K562 (cell line): ENCODE measurements around the gene SLC15A5. TPM values are rescaled to one million over a fixed set of nuclear protein-coding genes. Genes with fewer than 3 reads are reported as not detected.

ENCODE experiments used
- ATAC-seq: fragments of 200-7000 bp; cut with Tn5 transposase; 3 replicates; pipeline ENCODE4 v1.9.1; 2020; ENCODE audit warnings: moderate library complexity
- BruUV-seq: library from RNA; stranded (reverse); fragments of 400-500 nt; replicated peaks from 2 replicates; lab custom pipeline; 2021; lab: Mats Ljungman, UMichigan
- CTCF ChIA-PET: fragments of 300-600 bp; formaldehyde crosslinking; extraction: SDS; loops from one replicate; lab custom pipeline; 2021; ENCODE audit warnings: low intra/inter-chr PET ratio; lab: Yijun Ruan, JAX
- POLR2A ChIA-PET: fragments of 300-600, 350-650 bp; sonication (Branson Sonifier 250); formaldehyde crosslinking; extraction: SDS; loops from one replicate; lab custom pipeline; 2021; ENCODE audit warnings: antibody characterized with exemption, inconsistent platforms; lab: Yijun Ruan, JAX
- DNase-seq, 4 experiments: peaks; one replicate each; pipeline versions ENCODE4 v3.0.0 to v3.0.0-alpha.2; 2011 to 2018; ENCODE audit warnings: low spot score in 3 of 4, mixed read lengths in 3 of 4; ENCODE audit errors: extremely low read depth in 1 of 4
- FAIRE-seq: peaks from 2 replicates; lab custom pipeline; 2011; peaks lifted over from hg19 to GRCh38; lab: Jason Lieb, UNC
- H2AFZ ChIP-seq: 2 replicates; pipeline ENCODE4 v1.6.0; 2011; ENCODE audit warnings: low read depth, low read length, control low read depth, inconsistent platforms
- H3K27ac ChIP-seq: fragments of 200-600 bp; 3 replicates; pipeline ENCODE4 v1.8.0; 2011; ENCODE audit warnings: low read depth, mild to moderate bottlenecking, control low read depth, inconsistent platforms, low read length, moderate library complexity, mixed read lengths; ENCODE audit errors: extremely low read depth
- H3K27me3 ChIP-seq, 2 experiments: fragments of 300-600 bp in 1 of 2; 2 replicates in 1 of 2; 3 replicates in 1 of 2; pipeline versions ENCODE4 v1.6.0 to v1.8.0; 2011; ENCODE audit warnings: inconsistent platforms in 2 of 2, low read length in 2 of 2, mild to moderate bottlenecking in 1 of 2, mixed read lengths in 1 of 2, moderate library complexity in 1 of 2; ENCODE audit not compliant: control insufficient read depth in 2 of 2, insufficient read depth in 2 of 2
- H3K36me3 ChIP-seq: fragments of 300-600 bp; 3 replicates; pipeline ENCODE4 v1.8.0; 2011; ENCODE audit warnings: mild to moderate bottlenecking, low read length, inconsistent platforms; ENCODE audit not compliant: control insufficient read depth, insufficient read depth
- H3K4me1 ChIP-seq, 2 experiments: fragments of 200-600 bp in 1 of 2; replicated peaks in 1 of 2; 2 replicates in 1 of 2; 3 replicates in 1 of 2; pipeline versions ENCODE4 v1.5.1 to v1.8.0; 2011; ENCODE audit warnings: inconsistent platforms in 2 of 2, low read length in 2 of 2, mild to moderate bottlenecking in 1 of 2, mixed read lengths in 1 of 2, moderate library complexity in 1 of 2; ENCODE audit not compliant: control insufficient read depth in 2 of 2, insufficient read depth in 2 of 2
- H3K4me2 ChIP-seq: 2 replicates; pipeline ENCODE4 v1.6.1; 2011; ENCODE audit warnings: low read length, control low read depth, inconsistent platforms, mixed read lengths; ENCODE audit not compliant: insufficient read depth
- H3K4me3 ChIP-seq: fragments of 200-600 bp; sonication (generic), shearing (Covaris generic); 2 replicates; pipeline ENCODE4 v1.5.1; 2016; ENCODE audit warnings: control low read depth, inconsistent platforms
- H3K79me2 ChIP-seq: fragments of 200-600 bp; 3 replicates; pipeline ENCODE4 v1.8.0; 2011; ENCODE audit warnings: low read length, inconsistent platforms; ENCODE audit not compliant: control insufficient read depth, insufficient read depth
- H3K9ac ChIP-seq, 2 experiments: 2 replicates each; pipeline versions ENCODE4 v1.6.0 to v1.6.1; 2011; ENCODE audit warnings: low read depth in 2 of 2, low read length in 2 of 2, control low read depth in 1 of 2, inconsistent platforms in 1 of 2, mild to moderate bottlenecking in 1 of 2, mixed read lengths in 1 of 2; ENCODE audit not compliant: insufficient read depth in 1 of 2
- H3K9me1 ChIP-seq: one replicate; pipeline ENCODE4 v1.6.0; 2011; ENCODE audit warnings: inconsistent platforms, mild to moderate bottlenecking, low read length, moderate library complexity; ENCODE audit not compliant: control insufficient read depth, insufficient read depth
- H3K9me3 ChIP-seq: replicated peaks from 2 replicates; pipeline ENCODE4 v1.5.1; 2011; ENCODE audit warnings: low read depth, low read length, inconsistent platforms; ENCODE audit not compliant: control insufficient read depth, insufficient read depth
- H4K20me1 ChIP-seq: replicated peaks from 2 replicates; pipeline ENCODE4 v1.6.1; 2011; ENCODE audit warnings: low read length, inconsistent platforms, mixed read lengths; ENCODE audit not compliant: control insufficient read depth, insufficient read depth
- BCOR ChIP-seq: fragments of 450-650 bp; IDR thresholded peaks from 2 replicates; pipeline ENCODE4 v1.6.1; 2016
- CEBPB ChIP-seq: fragments of 450-650 bp; IDR thresholded peaks from 2 replicates; pipeline ENCODE4 v1.6.1; 2016; ENCODE audit warnings: missing genetic modification characterization, missing compliant biosample characterization
- FOXK1 ChIP-seq: sonication (generic); formaldehyde crosslinking; IDR thresholded peaks from 2 replicates; pipeline ENCODE4 v1.8.0; 2022; ENCODE audit warnings: missing genetic modification reagents, mild to moderate bottlenecking, borderline replicate concordance
- KLF13 ChIP-seq: fragments of 450-650 bp; IDR thresholded peaks from 2 replicates; pipeline ENCODE4 v1.6.1; 2016; ENCODE audit warnings: missing genetic modification characterization, low read depth, mild to moderate bottlenecking, missing compliant biosample characterization, moderate library complexity, borderline replicate concordance
- NCOR1 ChIP-seq: fragments of 450-650 bp; IDR thresholded peaks from 2 replicates; pipeline ENCODE4 v1.6.1; 2016; ENCODE audit warnings: mild to moderate bottlenecking, moderate library complexity
- SMARCC2 ChIP-seq: fragments of 450-650 bp; IDR thresholded peaks from 2 replicates; pipeline ENCODE4 v1.6.1; 2017; ENCODE audit warnings: antibody characterized with exemption, moderate library complexity, mild to moderate bottlenecking, low read depth
- ZNF140 ChIP-seq: fragments of 250-450 bp; sonication (Bioruptor Pico); IDR thresholded peaks from 2 replicates; pipeline ENCODE4 v1.8.0; 2021; ENCODE audit warnings: moderate library complexity, mild to moderate bottlenecking, inconsistent platforms
- ZNF311 ChIP-seq: fragments of 250-450 bp; sonication (Bioruptor Pico); IDR thresholded peaks from 2 replicates; pipeline ENCODE4 v1.4.0; 2020; ENCODE audit warnings: mild to moderate bottlenecking, moderate library complexity
- WGBS: fragments of 100-300 bp; shearing (Covaris generic); methylation state at CpG from one replicate; pipeline ENCODE4 v1.1.6; 2016; ENCODE audit warnings: low coverage, mixed read lengths; ENCODE audit not compliant: insufficient coverage; ENCODE audit errors: missing lambda C conversion rate; 5-methylcytosine and 5-hydroxymethylcytosine counted together
- in situ Hi-C: fragments of 300-500 bp; cut with MboI; formaldehyde crosslinking; loops from 4 replicates; pipeline ENCODE4 v1.15.0; 2018; ENCODE audit warnings: inconsistent platforms, mixed read lengths
- intact Hi-C: fragments of 100-400 bp; cut with micrococcal nuclease; formaldehyde crosslinking; loops from 2 replicates; pipeline ENCODE4 v1.14.2; 2022
- polyA plus RNA-seq, 8 experiments: library from polyadenylated mRNA; depleted of rRNA in 4 of 8; stranded (reverse) in 5 of 8; unstranded in 3 of 8; fragments of >200 nt; fragmentation: Nextera tagmentation in 2 of 8; fragmentation: Illumina TruSeq in 1 of 8; extraction: Ambion mirVana in 2 of 8; extraction: Trizol in 1 of 8; gene quantifications; 2 replicates each; pipeline versions ENCODE4 v1.2.1 to v1.2.3, GENCODE V29; 2011 to 2014; ENCODE audit warnings: inconsistent platforms in 1 of 8, missing spikeins in 1 of 8
- total RNA-seq, 7 experiments: library from RNA; depleted of rRNA in 6 of 7; stranded (reverse); fragments of >200 nt in 6 of 7; fragmentation: Illumina TruSeq in 2 of 7; extraction: Trizol in 2 of 7; gene quantifications; 2 replicates each; pipeline versions ENCODE4 v1.2.1 to v1.2.3, GENCODE V29; 2011 to 2021; ENCODE audit warnings: low replicate concordance in 1 of 7
- TF ChIP-seq, protein P1 (sequence below): fragments of 250-450 bp; sonication (Bioruptor Pico); IDR thresholded peaks from 2 replicates; pipeline ENCODE4 v1.4.0; 2020; ENCODE audit warnings: mild to moderate bottlenecking, moderate library complexity, borderline replicate concordance
- TF ChIP-seq, protein P2 (sequence below), 2 experiments: fragments of 200-800 bp in 1 of 2; sonication (Bioruptor generic) in 1 of 2; sonication (generic) in 1 of 2; formaldehyde crosslinking in 1 of 2; IDR thresholded peaks in 1 of 2; conservative IDR thresholded peaks in 1 of 2; 2 replicates each; pipeline versions ENCODE4 v1.5.0 to v1.6.1; 2016 to 2020; ENCODE audit warnings: missing compliant biosample characterization in 1 of 2, missing genetic modification characterization in 1 of 2, missing genetic modification reagents in 1 of 2
- TF ChIP-seq, protein P3 (sequence below): sonication (generic); formaldehyde crosslinking; IDR thresholded peaks from 2 replicates; pipeline ENCODE4 v1.9.0; 2022; ENCODE audit warnings: mild to moderate bottlenecking, missing genetic modification reagents

Gene SLC15A5
- total and polyA plus RNA-seq, 9 of the 15 experiments (the other 6 are each of a cell fraction or from before 2014, with no cell fraction given), result not detected

DNA sequence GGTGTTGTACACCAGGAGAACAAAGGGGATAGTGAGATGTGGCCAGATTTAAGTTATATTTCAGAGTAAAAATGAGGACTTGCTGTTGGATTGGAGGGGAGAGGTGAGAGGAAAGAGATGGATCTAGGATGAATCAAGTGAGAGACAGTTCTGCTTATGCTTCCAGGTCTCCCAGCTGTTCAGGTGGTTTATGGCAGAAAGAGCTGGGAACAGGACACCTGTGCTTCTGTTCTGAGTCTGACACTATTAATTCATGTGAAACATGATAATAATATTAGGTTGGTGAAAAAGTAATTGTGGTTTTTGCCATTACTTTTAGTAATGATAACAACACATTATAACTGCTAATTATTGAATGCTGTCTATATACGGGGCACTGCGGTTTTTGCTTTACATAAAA lies 55.7 kb downstream of the SLC15A5 start:
- POLR2A ChIA-PET, result no interaction called here
- TF ChIP-seq KLF13 (tag), result no peak
- TF ChIP-seq, protein P1, sequence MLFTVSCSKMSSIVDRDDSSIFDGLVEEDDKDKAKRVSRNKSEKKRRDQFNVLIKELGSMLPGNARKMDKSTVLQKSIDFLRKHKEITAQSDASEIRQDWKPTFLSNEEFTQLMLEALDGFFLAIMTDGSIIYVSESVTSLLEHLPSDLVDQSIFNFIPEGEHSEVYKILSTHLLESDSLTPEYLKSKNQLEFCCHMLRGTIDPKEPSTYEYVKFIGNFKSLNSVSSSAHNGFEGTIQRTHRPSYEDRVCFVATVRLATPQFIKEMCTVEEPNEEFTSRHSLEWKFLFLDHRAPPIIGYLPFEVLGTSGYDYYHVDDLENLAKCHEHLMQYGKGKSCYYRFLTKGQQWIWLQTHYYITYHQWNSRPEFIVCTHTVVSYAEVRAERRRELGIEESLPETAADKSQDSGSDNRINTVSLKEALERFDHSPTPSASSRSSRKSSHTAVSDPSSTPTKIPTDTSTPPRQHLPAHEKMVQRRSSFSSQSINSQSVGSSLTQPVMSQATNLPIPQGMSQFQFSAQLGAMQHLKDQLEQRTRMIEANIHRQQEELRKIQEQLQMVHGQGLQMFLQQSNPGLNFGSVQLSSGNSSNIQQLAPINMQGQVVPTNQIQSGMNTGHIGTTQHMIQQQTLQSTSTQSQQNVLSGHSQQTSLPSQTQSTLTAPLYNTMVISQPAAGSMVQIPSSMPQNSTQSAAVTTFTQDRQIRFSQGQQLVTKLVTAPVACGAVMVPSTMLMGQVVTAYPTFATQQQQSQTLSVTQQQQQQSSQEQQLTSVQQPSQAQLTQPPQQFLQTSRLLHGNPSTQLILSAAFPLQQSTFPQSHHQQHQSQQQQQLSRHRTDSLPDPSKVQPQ, result no peak
- TF ChIP-seq BCOR, result no peak
- no peak for TF ChIP-seq CEBPB
- no peak for TF ChIP-seq NCOR1
- TF ChIP-seq, protein P2, sequence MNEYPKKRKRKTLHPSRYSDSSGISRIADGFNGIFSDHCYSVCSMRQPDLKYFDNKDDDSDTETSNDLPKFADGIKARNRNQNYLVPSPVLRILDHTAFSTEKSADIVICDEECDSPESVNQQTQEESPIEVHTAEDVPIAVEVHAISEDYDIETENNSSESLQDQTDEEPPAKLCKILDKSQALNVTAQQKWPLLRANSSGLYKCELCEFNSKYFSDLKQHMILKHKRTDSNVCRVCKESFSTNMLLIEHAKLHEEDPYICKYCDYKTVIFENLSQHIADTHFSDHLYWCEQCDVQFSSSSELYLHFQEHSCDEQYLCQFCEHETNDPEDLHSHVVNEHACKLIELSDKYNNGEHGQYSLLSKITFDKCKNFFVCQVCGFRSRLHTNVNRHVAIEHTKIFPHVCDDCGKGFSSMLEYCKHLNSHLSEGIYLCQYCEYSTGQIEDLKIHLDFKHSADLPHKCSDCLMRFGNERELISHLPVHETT (CRISPR knock-in tag; conservative IDR thresholded peaks at IDR 0.05 in 1 of 2, IDR thresholded peaks at IDR 0.05 in 1 of 2), result no peak
- TF ChIP-seq, protein P3, sequence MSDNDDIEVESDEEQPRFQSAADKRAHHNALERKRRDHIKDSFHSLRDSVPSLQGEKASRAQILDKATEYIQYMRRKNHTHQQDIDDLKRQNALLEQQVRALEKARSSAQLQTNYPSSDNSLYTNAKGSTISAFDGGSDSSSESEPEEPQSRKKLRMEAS (CRISPR knock-in tag), result no peak
- no peak for TF ChIP-seq FOXK1 (CRISPR knock-in tag)
- TF ChIP-seq ZNF311, result no peak
- no peak for TF ChIP-seq SMARCC2
- no peak for TF ChIP-seq ZNF140 (CRISPR knock-in tag)
- DNase-seq (no peak), FAIRE-seq (no peak), ATAC-seq (no peak)
- Histone ChIP-seq H3K4me2 (no peak overlapping the region), H3K36me3 (no peaks in the 10 kb centered on the region), H3K4me1 (no peaks in the 10 kb centered on the region), H3K27ac (no peak overlapping the region), H3K4me3 (no peak overlapping the region), H3K9me3 (no peaks in the 10 kb centered on the region), H3K27me3 (no peaks in the 10 kb centered on the region), H2AFZ (no peak overlapping the region), H4K20me1 (no peaks in the 10 kb centered on the region), H3K79me2 (no peaks in the 10 kb centered on the region), H3K9me1 (no peaks in the 10 kb centered on the region), H3K9ac (no peak overlapping the region)
- WGBS, result 0% methylated on average over 2 of the region's 2 CpGs
- in situ Hi-C loops (no loop called here), intact Hi-C loops (no loop called here)
- CTCF ChIA-PET, result no interaction called here
- BruUV-seq, result no TSS peak
